Measurements from ENCODE around the gene CTSO.

GRCh38 chr4:155941085-155941790 is 12.4 kb downstream of the CTSO start:
- TF ChIP-seq CTCF (conservative IDR thresholded peaks at IDR 0.05; ENCODE audit: low read depth, low read length) (no peak), EZH2 (IDR thresholded peaks at IDR 0.05; ENCODE audit: low read length, unreplicated experiment) (no peak), EZH2phosphoT487 (IDR thresholded peaks at IDR 0.05; ENCODE audit: borderline replicate concordance, low read length) (no peak)

Data from PC-3 (cell line).